ENCODE data around the gene TSC2. TPM values are rescaled to one million over a fixed set of nuclear protein-coding genes. Genes with fewer than 3 reads are reported as not detected.

TSC2 gene
- total and polyA plus RNA-seq, 2 of the 13 experiments (the other 11 are each of a cell fraction or from before 2014, with no cell fraction given) = 19.6 to 40.4 TPM

GRCh38 chr16:2039274-2040031 lies 8.3 kb upstream of the TSC2 start (continued):
- no peak for TF ChIP-seq TCF12 (IDR thresholded peaks at IDR 0.05)
- peak; percentile 86 for TF ChIP-seq TCF12 (CRISPR knock-in tag; IDR thresholded peaks at IDR 0.05)
- TF ChIP-seq REST (IDR thresholded peaks at IDR 0.05; ENCODE audit: borderline replicate concordance in 1 of 2, low read depth in 1 of 2, low read length in 2 of 2) = no peak; a peak in 1 of 4 replicates
- peak; percentile 51; the same call in 1 of the 2 replicates for TF ChIP-seq TFDP1 (CRISPR knock-in tag; IDR thresholded peaks at IDR 0.05; ENCODE audit: borderline replicate concordance)
- peak; percentile 56; the same call in 1 of the 2 replicates for TF ChIP-seq ZBTB10 (CRISPR knock-in tag; IDR thresholded peaks at IDR 0.05; ENCODE audit: borderline replicate concordance)
- TF ChIP-seq ZNF343 (CRISPR knock-in tag; IDR thresholded peaks at IDR 0.05) = peak; percentile 91
- TF ChIP-seq ZMYM4 (CRISPR knock-in tag; IDR thresholded peaks at IDR 0.05) = peak; percentile 10; the same call in 1 of the 2 replicates
- no peak; the same call in 1 of the 2 replicates for TF ChIP-seq FOXC1 (CRISPR knock-in tag; IDR thresholded peaks at IDR 0.05; ENCODE audit: borderline replicate concordance)
- no peak for TF ChIP-seq PRDM4 (CRISPR knock-in tag; IDR thresholded peaks at IDR 0.05; ENCODE audit: borderline replicate concordance)
- TF ChIP-seq CENPBD1 (CRISPR knock-in tag; IDR thresholded peaks at IDR 0.05; ENCODE audit: borderline replicate concordance, low read depth) = no peak
- no peak; the same call in 1 of the 2 replicates for TF ChIP-seq ZZZ3 (CRISPR knock-in tag; IDR thresholded peaks at IDR 0.05; ENCODE audit: borderline replicate concordance)
- peak; percentile 20; the same call in 1 of the 2 replicates for TF ChIP-seq ZNF124 (CRISPR knock-in tag; IDR thresholded peaks at IDR 0.05)
- no peak for TF ChIP-seq ELK4 (CRISPR knock-in tag; IDR thresholded peaks at IDR 0.05; ENCODE audit: borderline replicate concordance)
- peak; percentile 96 for TF ChIP-seq TFAP4 (IDR thresholded peaks at IDR 0.05; ENCODE audit: borderline replicate concordance, low read depth)
